Cardiac muscle cell (in vitro differentiated cells and primary cell): Measurements from ENCODE around the gene FPGS. TPM values are rescaled to one million over a fixed set of nuclear protein-coding genes. Genes with fewer than 3 reads are reported as not detected.

Experiments used
- DNase-seq, 2 donors: peaks; one replicate each; pipeline versions ENCODE4 v3.0.0 to v3.0.0-alpha.2; 2010 to 2017; ENCODE audit warnings: low read depth in 1 of 2, low spot score in 1 of 2
- H3K27ac ChIP-seq: fragments of 200-600 bp; sonication (generic); 2 replicates; pipeline ENCODE4 v1.5.1; 2016
- H3K27me3 ChIP-seq: fragments of 200-600 bp; sonication (generic); 2 replicates; pipeline ENCODE4 v1.6.0; 2016; ENCODE audit warnings: control low read depth
- H3K36me3 ChIP-seq: fragments of 200-600 bp; sonication (generic); 2 replicates; pipeline ENCODE4 v1.5.1; 2016; ENCODE audit warnings: control low read depth
- H3K4me1 ChIP-seq: fragments of 200-600 bp; sonication (generic); 2 replicates; pipeline ENCODE4 v1.8.1; 2017; ENCODE audit warnings: low read depth, mild to moderate bottlenecking, mixed run types
- H3K4me3 ChIP-seq: fragments of 200-600 bp; sonication (generic); 2 replicates; pipeline ENCODE4 v1.5.1; 2016; ENCODE audit warnings: mild to moderate bottlenecking
- H3K9me3 ChIP-seq: fragments of 200-600 bp; sonication (generic); 2 replicates; pipeline ENCODE4 v1.5.1; 2017; ENCODE audit warnings: low read depth, mild to moderate bottlenecking, control low read depth
- CTCF ChIP-seq: IDR thresholded peaks from 2 replicates; pipeline ENCODE4 v1.5.1; 2012; ENCODE audit warnings: low read depth, mild to moderate bottlenecking, low read length
- polyA plus RNA-seq: library from polyadenylated mRNA; unstranded; fragments of >200 nt; fragmentation: Nextera tagmentation; extraction: Ambion mirVana; gene quantifications from 2 replicates; pipeline ENCODE4 v1.2.1, GENCODE V29; 2016
- total RNA-seq: library from RNA; depleted of rRNA; stranded (reverse); fragments of >200 nt; gene quantifications from 2 replicates; pipeline ENCODE4 v1.2.3, GENCODE V29; 2016

FPGS gene
- total and polyA plus RNA-seq, 2 experiments from 2014 or later = 78.3 to 123 TPM

- Histone ChIP-seq H3K27me3 (no peaks in the 10 kb centered on the region), H3K36me3 (peaks cover 18% of the 10 kb centered on the region), H3K4me3 (no peak overlapping the region), H3K4me1 (peaks cover 4% of the 10 kb centered on the region), H3K9me3 (no peaks in the 10 kb centered on the region), H3K27ac (peak overlapping the region; percentile 25)
- no peak for DNase-seq
- TF ChIP-seq CTCF = no peak
Observed at GRCh38 chr9:127814619-127815511, 12.2 kb downstream of the FPGS start.

DNA sequence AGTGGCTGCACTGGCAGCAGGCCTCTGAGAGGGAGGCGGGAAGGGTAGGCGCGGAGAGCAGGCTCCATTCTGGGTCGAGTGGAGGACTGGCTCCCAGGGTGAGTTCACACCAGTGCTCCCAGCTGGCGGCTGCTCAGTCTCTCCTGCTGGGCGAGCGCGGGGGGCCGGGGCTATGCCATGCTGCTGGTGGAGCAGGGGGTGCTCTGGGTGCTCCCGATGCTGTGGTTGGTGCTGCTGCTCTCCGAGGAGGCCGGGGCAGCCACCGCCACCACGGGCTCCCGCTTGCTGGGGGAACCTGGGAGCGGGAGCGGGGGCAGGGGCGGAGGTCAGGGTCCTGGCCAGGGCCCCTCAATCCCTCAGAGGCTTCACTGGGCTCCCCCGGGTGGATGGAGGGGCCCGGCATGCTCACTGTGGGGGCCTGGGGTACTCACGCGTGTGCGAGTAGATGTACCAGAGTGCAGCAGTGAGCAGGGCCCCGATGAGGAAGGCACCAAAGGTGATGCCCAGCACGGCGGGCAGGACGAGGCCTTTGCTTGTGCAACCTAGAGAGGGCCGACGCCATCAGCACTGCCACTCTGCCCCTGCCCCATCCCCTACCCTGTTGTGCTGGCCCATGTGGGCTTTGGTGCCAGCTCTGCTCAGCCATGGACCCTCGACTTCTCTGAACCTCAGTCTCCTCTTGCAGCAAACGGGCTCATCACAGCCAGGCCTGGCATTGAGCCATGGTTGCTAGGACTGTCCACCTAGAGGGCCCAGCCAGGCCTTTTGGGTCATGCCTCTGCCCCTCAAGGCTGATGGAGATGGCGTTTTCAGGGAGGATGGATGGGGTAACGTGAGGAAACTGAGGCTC is 13.1 kb downstream of the FPGS start:
- peak overlapping the region; percentile 25 for H3K27ac ChIP-seq
- no peak for TF ChIP-seq CTCF
- H3K36me3 ChIP-seq = peaks cover 18% of the 10 kb centered on the region
- no peak overlapping the region for H3K4me3 ChIP-seq
- H3K9me3 ChIP-seq = no peaks in the 10 kb centered on the region
- no peaks in the 10 kb centered on the region for H3K4me1 ChIP-seq
- H3K27me3 ChIP-seq = no peaks in the 10 kb centered on the region
- DNase-seq = no peak

- Histone ChIP-seq H3K4me3 (no peak overlapping the region), H3K27ac (no peak overlapping the region), H3K27me3 (no peaks in the 10 kb centered on the region), H3K9me3 (no peaks in the 10 kb centered on the region), H3K36me3 (peaks cover 18% of the 10 kb centered on the region), H3K4me1 (no peaks in the 10 kb centered on the region)
- DNase-seq = no peak
- TF ChIP-seq CTCF = no peak
Observed at GRCh38 chr9:127816362-127816725, 13.7 kb downstream of the FPGS start.

DNA sequence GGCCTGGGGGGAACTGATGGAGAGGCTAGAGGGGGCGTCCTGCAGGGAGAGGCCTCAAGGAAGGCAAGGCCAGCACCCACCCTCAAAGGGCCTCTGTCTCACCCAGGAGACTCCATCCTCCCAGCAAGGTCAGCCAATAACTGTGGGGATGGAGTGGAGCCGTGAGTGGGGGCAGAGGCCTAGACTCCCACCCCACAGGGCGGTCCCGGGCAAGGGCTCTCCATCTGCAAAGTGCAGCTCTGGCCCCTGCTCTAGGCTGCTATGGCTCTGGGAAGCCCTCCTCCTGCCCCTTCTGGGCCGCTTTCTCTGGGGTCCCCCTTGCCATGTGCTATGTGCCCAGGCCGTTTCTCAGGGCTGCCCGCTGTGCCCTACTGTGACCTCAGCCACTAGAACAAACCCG is 14.0 kb downstream of the FPGS start:
- H3K27me3 ChIP-seq = no peaks in the 10 kb centered on the region
- H3K27ac ChIP-seq = peak overlapping the region; percentile 40
- no peak for TF ChIP-seq CTCF
- H3K9me3 ChIP-seq = no peaks in the 10 kb centered on the region
- no peak for DNase-seq
- peaks cover 18% of the 10 kb centered on the region for H3K36me3 ChIP-seq
- no peak overlapping the region for H3K4me3 ChIP-seq
- H3K4me1 ChIP-seq = no peaks in the 10 kb centered on the region

DNA sequence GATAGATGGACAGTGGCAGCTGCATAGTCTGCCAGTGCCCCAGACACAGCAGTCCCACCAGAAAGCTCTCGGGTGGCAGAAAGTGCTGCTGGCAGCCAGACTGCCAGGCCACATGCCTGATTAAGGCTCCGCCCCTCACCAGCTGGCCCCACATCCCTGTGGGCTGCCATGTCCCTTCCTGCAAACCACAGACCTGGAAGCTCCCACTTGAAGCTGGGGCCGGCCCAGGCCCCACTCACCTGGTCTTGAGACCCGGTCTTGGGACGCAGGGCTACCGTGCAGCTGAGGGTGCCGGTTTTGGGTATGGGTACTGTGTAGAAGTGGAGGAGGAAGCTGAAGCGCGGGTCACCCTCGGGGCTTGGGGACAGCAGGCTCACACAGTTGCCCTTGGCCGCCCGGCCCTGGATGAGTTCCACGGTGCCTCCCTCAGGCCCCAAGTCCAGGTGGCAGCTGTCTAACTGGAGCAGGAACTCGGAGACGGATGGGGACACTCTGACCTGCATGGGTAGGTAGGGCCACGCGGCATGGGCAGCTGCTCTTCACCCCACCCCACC is 15.3 kb downstream of the FPGS start:
- no peak overlapping the region for H3K4me3 ChIP-seq
- no peak for TF ChIP-seq CTCF
- DNase-seq = no peak
- H3K27ac ChIP-seq = peak overlapping the region; percentile 57
- H3K27me3 ChIP-seq = no peaks in the 10 kb centered on the region
- H3K36me3 ChIP-seq = peaks cover 12% of the 10 kb centered on the region
- H3K9me3 ChIP-seq = no peaks in the 10 kb centered on the region
- H3K4me1 ChIP-seq = no peaks in the 10 kb centered on the region
